Stimulated activated CD4-positive, alpha-beta T cell treated with anti-CD3 and anti-CD28 coated beads, Interleukin-4, amount 100 ng/mL, for 4 hours (primary cell): ENCODE data around the gene TRIM46.
A peak's percentile ranks its signal among the peaks of the same experiment; 100 is the strongest.
"Not testable (repeated sequence)": the region's sequence is repeated elsewhere in the genome, so short reads cannot be mapped to it uniquely, and the experiment has no call there.

Experiments
- DNase-seq, 2 experiments: peaks; one replicate each; pipeline ENCODE4 v3.0.0-alpha.2; 2020

Gene TRIM46

DNA sequence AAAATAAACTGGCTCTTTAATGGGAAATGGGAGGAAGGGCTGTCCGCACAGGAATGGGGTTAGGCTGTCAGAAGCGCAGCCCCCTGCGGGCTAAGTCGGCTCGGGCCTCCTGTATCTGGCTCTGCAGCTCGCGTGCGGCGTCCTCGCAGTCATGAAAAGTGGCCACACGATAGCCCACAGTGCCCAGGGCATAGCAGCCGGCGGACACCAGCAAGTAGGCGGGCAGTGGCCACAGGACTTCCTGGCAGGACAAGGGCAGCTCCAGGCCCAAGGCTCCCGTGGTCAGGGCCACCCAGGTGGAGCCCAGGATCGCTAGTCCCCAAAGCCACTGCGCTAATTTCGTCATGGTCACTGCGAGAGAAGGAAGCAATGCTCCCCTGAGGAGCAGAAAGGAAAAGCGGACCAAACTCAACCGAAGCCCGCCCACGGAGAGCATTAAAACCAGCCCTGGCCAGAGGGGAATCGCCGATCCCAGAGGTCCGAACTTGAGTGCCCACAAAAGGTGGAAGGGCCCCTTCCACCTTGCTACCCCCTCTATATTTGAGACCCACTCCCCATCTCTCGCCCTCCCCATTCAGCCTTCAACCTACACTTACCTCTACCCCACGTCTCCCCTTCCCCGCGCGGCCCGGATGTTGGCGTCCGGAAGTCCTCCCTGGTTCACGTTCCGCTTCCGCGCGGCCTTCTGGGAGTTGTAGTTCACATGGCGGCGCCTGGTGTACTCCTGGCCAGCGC, 33.6 kb upstream of the TRIM46 start, which contains the start of gene DPM3:
TSS of gene DPM3 (minus strand) at position 637 of the 735 bp plus-strand sequence. CDS start at position 346, 291 bp downstream.
- peak; percentile 88 to 89 for DNase-seq

DNA sequence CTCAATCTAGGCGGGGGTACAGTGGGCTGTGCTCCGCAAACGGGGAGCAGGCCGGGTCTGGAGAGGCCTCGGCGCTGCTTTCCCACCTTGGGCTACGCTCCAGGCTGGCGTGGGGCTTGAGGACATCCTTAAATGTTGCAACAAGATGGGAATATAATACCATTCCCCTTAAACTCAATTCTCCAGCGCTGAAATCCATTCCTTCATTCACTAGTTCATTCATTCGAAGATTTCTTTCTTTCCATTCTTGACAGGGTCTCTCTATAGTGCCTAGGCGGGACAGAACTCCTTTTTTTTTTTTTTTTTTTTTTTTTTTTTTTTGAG, 33.1 kb upstream of the TRIM46 start:
- no peak for DNase-seq

DNA sequence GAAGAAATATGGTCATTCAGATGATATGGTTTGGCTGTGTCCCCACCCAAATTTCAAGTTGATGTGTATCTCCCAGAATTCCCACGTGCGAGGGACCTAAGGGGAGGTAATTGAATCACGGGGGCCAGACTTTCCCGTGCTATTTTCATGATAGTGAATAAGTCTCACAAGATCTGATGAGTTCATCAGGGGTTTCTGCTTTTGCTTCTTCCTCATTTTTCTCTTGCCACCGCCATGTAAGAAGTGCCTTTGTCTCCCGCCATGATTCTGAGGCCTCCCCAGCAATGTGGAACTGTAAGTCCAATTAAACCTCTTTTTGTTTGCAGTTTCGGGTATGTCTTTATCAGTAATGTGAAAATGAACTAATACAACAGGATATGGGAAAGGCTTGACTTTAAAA, 31.9 kb upstream of the TRIM46 start:
- no peak for DNase-seq

DNA sequence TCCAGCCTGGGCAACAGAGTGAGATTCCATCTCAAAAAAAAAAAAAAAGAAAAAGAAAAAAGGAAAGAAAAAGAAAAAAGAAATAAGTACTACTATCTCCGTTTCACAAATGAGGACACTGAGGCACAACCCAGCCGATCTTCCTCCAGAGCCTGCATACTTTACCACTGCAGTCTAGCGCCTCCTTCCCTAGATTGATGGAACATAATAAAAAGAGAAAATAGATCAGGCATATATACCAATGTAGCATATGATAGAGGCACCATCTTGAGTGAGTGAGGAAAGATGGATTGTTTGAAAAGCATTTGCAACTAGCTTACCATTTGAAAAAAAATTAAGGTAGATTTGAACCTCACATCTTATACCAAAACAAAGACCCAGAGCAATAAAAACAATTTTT, 28.2 kb upstream of the TRIM46 start:
- no peak for DNase-seq

DNA sequence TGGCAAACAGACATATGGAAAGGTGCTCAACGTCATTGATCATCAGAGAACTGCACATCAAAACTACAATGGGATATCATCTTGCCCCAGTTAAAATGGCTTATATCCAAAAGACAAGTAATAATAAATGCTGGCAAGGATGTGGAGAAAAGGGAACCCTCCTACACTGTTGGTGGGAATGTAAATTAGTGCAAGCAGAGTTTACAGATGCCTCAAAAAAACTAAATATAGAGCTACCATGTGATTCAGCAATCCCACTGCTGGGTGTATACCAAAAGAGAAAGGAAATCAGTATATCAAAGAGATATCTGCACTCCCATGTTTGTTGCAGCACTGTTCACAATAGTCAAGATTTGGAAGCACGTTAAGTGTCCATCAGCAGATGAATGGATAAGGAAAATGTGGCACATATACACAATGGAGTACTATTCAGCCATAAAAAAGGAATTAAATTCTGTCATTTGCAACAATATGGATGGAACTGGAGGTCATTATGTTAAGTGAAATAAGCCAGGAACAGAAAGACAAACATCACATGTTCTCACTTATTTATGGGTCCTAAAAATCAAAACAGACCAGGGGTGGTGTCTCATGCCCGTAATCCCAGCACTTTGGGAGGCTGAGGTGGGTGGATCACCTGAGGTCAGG, 17.5 kb upstream of the TRIM46 start:
- not testable (repeated sequence) for DNase-seq

DNA sequence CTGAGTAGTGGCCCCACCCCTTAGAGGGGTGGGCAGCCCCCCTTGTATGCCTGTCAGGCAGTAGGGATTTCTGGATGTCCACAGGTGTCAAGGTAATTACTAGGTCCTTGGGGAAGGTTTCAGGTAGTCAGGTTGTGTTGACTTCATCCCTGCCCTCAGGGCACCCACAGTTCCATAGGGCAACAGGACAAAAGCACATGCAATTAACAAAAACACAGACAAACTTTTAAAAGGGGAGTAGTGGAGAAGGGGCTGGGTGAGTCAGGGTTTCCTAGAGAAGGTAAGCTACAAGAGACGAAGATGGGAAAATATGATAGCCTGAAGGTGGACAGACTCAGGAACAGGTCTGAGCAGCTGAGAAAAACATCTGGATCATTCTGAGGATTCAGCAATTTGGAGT, 14.7 kb upstream of the TRIM46 start:
- no peak for DNase-seq

DNA sequence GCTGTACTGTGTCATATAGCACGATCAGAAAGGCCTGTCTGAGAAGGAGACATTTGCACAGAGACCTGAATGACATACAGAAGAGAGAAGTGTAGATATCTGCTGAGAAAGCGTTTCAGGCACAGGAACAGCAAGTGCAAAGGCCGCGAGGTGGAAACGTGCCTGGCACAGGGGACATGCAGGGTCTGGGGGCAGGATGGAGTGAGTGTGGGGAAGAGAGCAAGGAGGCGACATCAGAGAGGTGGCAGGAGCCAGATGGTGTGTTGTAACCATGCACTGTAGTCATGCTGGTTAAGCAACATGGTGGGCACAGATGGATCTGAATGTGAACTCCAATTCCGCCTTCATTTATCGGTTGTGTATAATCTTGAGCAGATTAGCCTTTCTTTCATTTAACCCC, 13.5 kb upstream of the TRIM46 start:
- DNase-seq: no peak

DNA sequence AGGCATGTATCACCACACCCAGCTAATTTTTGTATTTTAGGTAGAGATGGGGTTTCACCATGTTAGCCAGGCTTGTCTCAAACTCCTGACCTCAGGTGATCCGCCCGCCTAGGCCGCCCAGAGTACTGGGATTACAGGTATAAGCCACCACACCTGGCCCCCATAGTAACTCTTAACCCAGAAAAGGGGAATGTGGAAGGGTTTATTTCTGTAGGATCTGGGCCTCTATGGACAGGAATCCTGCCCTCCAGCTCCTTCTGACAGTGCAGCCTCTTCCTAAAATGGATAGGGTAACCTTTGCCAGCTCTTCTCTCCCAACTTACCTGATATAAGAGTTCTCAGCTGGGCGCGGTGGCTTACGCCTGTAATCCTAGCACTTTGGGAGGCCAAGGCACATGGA, 11.0 kb upstream of the TRIM46 start:
- DNase-seq: not testable (repeated sequence)

DNA sequence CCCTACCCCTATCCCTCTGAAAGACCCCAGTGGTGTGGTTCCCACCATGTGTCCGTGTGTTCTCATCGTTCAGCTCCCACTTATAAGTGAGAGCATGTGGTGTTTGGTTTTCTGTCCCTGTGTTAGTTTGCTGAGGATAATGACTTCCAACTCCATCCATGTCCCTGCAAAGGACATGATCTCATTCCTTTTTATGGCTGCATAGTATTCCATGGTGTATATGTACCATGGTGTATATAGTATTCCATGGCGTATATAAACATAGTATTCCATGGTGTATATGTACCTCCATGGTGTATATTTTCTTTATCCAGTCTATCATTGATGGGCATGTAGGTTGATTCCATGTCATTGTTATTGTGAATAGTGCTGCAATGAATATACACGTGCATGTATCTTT, 9.9 kb upstream of the TRIM46 start:
- DNase-seq: not testable (repeated sequence)

DNA sequence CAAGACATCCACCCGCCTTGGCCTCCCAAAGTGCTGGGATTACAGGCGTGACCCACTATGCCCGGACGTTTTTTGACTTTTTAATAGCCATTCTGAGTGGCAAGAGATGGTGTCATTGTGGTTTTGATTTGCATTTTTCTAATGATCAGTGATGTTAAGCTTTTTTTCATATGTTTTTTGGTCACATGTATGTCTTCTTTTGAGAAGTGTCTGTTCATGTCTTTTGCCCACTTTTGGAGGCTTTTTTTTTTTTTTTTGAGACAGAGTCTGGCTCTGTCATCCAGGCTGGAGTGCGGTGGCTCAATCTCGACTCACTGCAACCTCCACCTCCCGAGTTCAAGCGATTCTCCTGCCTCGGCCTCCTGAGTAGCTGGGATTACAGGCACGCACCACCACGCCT, 9.0 kb upstream of the TRIM46 start:
- DNase-seq: not testable (repeated sequence)

DNA sequence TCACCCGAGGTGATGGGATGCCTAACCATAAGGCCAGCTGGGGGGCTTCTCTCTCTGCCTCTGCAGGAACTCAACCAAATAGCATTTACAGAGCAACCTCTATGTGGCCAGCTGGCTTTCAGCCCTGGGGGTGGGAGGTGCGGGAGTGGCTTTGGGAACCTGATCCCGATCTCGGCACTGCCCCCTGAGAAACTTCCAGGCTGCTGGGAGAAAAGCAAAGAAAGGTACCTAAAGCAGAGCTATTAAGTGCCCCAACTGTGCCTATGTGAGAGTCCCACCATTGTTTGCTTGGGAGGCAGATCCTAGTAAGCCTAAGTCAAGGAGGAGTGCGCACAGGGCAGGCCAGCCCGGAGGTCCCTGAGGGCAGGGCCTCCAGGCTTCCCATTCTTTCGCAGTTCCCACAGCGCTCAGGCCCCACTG, 7.6 kb upstream of the TRIM46 start:
- DNase-seq: no peak

DNA sequence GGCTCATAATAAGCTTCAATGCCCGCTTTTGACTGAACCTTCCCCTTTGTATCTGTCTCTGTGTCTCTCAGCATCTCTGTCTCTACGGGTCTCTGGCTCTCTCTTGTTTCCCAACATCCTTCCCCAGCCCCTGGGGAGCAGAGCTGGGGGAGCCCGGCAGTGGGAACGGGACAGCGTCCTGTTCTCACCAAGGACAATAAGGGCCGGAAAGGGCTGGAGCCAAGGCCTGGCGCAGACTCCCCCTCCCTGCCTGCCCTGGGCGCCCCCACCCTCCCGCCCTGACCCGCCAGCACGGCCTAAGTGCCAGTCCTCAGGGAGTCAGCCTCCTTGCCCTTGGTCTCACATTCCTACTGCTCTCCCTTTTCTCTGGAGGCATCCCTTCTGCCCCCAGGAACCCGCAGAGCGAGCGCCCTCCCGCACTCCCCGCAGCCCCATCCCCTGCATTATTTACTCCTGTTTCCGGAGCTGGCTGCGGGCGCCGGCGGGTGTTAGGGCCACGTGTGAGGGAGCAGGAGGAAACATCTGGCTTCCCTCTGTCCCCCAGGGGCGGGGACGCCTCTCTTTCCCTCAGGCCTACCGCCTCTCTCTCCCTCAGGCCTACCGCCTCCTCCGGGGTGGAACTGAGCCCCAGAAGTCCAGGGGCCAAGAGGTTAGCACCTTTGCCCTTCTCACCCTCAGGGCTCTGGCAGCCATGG, 7.0 kb upstream of the TRIM46 start:
- no peak for DNase-seq

DNA sequence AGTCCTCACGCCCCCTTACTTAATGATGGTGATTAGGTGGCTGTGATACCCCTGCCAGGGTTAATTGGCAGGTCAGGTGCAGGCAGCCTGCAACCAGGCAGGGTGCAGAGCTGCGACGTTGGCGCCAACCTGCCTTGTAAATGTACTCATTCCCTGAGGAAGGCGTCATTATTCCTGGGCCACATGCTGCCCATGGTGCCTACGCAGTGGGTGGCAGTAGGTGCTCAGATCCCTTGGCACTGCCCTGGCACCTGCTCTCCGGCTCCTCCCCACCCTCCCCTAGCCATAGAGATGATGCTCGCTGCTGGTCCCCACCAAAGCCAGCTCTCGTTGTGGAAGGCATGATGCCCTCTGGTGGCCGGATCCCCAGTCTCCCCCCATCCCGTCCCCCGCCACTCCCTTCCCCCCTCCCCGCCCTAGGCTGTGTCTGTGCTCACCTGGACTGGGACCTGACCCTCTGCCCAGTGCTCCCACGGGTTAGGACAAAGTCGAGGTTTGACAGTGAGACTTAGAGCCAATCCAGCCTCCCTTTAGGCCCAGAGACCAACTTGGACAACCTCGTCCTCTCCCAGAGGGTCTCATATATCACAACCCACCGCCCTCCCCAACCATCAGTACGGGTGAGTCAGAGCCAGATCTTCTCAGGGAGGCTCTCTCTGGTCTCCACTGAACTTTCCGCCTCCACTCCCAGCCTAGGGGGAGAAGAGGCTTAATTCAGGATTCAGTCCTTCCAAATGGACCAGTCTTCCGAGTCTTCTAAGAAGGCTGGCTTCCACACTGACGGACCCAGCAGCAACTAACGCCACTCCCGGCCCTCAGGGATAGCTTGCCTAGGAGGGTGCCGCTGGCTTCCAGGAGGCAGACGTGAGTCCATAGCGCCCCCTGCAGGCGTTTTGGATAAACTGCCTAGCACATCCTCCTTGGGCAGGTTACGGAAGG, 6.2 kb upstream of the TRIM46 start:
- peak; percentile 75 to 83 for DNase-seq

DNA sequence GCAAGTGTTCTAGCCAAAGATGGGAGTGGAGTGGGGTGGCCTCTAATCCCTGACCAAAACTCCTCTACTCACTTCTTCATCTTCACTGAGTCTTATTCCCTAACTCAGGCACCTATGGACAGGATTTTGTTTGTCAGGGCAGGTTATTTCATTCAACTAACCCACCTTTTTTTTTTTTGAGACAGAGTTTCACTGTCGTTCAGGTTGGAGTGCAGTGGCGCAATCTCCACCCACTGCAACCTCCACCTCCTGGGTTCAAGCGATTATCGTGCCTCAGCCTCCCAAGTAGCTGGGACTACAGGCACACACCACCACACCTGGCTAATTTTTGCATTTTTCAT, 5.6 kb upstream of the TRIM46 start:
- DNase-seq: not testable (repeated sequence)

DNA sequence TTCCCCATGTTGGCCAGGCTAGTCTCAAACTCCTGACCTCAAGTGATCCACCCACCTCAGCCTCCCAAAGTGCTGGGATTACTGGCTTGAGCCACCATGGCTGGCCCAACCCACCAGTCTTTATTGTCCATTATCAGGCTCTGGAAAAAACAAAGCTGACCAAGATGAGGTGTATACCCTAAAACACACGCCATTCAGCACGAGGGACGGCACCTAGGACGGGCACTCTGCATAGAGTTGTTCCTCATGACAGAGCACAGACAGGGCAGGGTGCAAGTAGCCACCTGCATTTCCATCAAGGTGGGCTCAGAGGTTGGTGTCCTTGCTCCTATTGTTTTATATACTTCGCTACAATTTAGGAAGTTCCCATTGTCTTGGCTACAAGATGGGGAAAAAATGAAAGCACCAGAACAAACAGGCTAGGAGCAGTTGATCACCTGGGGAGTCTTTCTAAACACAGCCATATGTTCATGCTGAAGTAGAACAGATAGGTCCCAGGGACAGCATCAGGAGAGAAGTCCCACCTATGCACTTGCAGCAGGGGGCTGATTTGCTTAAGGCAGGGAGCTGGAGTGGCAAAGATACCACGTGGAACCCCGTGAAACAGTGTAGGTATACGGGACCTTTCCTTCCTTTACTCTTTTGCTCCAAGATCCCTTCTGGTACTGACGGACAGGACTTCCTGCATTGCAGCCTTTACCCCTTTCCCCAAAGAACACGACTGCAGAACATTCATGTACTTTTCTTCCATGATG, 5.0 kb upstream of the TRIM46 start:
- DNase-seq: no peak

DNA sequence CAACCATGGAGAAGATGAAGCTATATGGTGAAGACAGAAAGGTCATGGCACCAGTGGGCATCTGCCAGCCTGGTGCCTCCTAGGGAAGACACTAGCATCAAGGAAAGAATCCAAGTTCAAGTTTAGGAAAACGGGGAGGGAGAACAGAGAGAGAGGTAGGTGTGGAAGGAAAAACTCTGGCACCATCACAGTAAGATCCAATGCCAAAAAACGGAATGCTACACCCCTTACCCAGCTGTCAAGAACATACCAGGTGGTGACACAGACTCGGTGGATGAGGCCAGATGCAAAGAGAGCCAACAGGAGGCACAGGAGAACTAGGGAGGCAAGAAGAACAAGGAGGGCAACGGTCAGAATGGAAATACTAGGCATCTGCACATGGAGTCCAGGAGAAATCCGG, 4.1 kb upstream of the TRIM46 start:
- DNase-seq: no peak

DNA sequence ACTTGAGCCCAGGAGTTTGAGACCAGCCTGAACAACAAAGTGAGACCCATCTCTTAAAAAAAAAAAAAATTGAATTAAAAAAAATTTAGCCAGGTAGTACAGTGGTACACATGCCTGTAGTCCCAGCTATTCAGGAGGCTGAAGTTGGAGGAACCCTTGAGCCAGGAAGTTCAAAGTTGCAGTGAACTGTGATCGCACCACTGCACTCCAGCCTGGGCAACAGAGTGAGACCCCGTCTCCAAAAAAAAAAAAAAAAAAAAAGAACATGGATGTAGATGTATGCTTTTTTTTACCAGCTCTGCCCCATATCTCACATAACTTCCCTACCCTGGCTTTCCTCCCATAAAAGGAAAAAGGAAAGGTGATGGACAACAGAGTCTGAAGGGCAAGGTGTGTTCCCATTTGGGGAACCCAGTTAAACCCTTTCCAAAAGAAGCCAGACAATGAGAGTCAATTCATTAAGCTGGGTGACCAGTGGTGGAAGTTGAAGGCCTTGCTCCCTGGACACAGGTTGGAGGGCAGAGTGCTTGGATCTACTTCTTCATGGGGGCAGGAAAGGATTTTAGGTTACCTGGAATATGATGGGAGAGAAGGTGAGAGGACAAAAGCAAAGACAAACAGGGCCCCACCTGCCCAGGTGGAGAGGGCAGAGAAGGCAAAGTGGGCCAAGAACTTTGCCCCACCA, 3.4 kb upstream of the TRIM46 start:
- no peak for DNase-seq

DNA sequence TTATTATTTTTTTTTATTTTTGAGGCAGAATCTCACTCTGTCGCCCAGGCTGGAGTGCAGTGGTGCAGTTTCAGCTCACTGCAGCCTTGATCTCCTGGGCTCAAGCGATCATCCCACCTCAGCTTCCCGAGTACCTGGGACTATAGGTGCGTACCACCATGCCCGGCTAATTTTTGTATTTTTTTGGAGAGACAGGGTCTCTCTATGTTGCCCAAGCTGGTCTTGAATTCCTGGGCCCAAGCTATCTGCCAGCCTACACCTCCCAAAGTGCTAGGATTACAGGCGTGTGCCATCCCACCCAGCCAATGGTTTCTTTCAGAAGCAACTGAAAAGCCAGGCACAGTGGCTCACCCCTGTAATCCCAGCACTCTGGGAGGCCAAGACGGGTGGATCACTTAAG, 2.8 kb upstream of the TRIM46 start:
- DNase-seq: no peak

DNA sequence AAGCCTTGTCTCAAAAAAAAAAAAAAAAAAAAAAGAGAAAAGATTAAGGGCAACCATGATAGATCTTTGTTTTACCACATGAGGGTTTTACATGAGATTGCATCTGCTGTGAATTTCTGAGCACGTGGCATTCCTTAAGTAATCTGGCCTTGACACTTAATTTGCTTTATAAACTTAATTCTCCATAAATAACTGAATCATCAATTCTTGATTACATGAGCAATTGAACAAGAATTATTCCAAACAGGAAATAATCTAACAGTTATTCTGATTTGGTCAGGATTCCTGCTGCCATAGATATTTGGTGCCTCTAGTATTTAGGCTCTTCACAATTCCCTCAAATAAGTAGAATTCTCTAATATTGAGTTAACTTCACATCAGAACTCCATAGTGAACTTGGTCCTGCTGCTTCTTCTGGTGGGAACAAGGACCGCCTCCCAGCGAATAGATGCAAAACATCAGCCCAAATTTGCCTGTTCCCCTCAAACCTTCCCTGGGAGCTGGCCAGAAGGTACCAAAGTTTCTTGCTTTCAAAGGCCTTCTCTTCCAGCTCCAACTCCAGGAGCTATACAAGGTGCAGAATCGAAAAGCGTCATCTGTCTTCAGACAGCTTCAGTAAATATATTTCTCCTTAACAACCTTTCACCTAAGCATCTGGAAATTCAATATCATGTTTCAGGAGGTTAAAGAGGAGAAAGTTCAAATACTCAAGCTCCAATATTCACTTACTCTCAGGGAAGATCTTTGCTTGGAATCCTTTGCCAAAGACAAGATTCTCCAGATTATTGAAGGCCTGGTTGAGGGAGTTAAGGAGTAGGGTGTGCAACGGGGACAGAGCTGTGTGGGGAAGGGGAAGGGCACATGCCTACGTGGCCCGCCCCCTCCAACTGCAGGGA, 1.6 kb upstream of the TRIM46 start:
- DNase-seq: no peak

DNA sequence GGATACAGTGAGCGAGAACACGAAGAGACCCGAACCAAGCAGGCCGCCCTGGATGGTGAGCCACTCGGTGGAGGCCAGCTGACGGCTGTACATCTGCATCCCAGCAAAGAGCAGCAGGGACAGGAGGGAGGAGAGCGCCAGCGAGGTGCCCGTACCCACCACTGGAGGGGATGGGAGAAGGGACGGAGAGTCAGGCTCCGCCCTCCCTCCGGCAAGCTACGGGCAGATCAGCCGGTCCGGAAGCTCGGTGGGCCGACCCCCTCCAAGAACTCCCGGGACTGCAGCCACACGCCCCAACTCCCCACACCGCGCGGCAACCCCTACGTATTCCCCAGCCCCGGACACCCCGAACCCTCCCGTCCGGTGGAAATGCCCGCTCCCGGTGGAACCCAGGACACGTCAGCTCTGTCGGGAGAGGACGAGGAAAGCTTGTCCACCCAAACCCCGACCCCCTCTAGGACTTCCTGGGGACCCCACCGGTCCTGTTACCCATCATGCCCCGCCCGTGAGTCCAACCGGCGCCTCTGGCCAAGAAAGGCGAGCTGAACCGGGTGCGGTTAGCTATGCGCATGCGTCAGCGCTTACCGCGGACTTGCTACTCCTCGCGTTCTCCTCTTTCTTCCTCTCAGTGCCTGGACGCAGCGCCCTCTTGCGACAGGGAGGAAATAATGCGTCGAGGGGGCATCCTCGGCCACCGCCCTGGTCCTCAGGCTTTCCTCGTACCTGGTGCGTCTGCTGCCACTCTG, 744 bp upstream of the TRIM46 start, which contains the start of gene KRTCAP2:
TSS of gene KRTCAP2 (minus strand) at position 573 of the 746 bp plus-strand sequence. CDS start at position 493, 80 bp downstream.
- DNase-seq: peak; percentile 91 to 94
